GM19467 (cell line): Measurements from ENCODE around the gene HDAC1.

Source experiments
- ATAC-seq: cut with Tn5 transposase; IDR thresholded peaks from one replicate; pipeline ENCODE4 v1.9.1; 2021; ENCODE audit warnings: mild to moderate bottlenecking, moderate library complexity; ENCODE audit not compliant: unreplicated experiment

Gene HDAC1

DNA sequence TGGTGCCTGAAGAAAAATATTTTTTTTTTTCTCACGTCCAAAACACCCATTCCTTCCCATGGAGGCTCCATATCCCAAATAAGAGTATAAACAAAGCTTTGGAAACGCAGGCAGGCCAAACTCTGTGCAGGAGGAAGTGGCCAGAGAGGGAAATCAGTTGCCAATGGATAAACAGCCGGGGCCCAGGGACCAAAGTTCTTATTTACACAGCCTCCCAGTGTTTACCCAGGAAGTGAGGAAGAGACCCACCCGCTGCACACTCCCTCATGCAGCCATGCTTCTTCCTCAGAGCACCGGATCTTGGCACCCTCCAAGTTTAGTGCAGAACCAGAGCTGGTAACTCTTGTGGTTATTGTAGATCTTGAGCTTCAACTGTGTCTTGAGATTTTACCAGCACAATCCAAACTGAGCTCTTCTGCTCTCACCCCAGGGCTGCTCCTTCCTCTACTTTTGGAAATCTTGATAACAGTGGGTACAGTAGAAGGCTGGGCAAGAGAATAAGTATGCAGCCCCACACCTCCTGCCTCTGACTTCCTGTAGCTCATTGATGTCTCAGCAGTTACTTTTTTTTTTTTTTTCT lies 29.9 kb downstream of the HDAC1 start:
- no peak for ATAC-seq

DNA sequence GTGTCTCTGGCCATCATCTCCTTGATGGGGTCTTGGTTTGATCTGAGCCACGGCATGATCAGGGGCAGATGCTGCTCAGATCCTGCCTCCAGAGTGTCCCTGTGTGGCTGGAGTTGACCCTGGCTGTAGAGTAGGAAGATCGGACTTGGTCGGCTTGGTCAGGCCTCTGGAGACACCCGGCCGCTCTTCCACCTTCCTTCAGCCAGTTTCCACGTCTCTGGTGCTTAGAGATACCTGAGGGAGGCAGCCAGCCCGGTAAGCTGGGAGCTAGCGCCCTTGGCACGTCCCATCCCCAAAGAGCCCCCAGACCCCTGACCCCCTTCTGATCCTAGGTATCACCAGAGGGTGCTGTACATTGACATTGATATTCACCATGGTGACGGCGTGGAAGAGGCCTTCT lies 35.3 kb downstream of the HDAC1 start:
- no peak for ATAC-seq

DNA sequence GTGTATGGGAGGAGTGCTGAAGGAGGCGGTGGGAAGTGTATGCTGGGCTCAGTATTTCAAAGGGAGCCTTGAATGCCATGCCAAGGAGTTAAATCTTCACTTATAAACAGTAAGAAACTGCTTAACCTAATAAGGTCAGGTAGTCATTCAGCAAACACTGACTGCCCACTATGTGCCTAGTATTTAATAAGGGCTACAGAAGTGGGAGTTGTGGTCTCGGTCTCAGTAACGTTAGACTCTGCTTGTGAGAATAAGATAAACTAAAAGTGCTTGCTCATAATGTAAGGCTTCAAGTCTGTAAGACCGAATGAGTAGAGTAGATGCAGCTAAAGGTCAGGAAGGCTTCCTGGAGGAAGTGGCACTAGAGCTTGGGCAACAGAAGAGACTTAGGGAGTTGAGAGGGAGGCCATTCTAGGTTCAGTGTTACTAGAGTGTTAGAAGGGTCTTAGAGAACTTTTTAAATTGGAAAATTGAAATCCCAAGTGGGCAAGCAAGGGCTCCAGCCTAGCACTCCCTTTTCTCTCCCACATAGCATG lies 38.1 kb downstream of the HDAC1 start:
- ATAC-seq = no peak

DNA sequence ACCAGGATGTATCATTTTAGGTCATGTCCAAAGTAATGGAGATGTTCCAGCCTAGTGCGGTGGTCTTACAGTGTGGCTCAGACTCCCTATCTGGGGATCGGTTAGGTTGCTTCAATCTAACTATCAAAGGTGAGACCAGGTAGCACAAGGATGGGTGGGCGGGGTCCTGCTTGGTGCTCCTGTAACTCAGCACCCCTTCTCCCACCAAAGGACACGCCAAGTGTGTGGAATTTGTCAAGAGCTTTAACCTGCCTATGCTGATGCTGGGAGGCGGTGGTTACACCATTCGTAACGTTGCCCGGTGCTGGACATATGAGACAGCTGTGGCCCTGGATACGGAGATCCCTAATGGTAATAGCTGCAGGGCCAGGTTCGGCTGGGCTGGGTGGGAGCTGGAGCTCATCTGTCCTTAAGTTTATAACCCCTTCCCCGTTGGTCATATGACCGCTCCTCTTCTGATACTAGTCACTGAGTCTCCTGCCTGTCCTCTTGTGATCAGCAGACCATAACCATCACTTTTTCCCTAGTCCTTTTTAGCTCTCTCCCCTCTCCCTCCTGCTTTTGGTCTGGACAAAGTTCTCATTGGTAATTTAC lies 38.8 kb downstream of the HDAC1 start:
- no peak for ATAC-seq

GRCh38 chr1:32331549-32331948 lies 39.7 kb downstream of the HDAC1 start:
- ATAC-seq = no peak

DNA sequence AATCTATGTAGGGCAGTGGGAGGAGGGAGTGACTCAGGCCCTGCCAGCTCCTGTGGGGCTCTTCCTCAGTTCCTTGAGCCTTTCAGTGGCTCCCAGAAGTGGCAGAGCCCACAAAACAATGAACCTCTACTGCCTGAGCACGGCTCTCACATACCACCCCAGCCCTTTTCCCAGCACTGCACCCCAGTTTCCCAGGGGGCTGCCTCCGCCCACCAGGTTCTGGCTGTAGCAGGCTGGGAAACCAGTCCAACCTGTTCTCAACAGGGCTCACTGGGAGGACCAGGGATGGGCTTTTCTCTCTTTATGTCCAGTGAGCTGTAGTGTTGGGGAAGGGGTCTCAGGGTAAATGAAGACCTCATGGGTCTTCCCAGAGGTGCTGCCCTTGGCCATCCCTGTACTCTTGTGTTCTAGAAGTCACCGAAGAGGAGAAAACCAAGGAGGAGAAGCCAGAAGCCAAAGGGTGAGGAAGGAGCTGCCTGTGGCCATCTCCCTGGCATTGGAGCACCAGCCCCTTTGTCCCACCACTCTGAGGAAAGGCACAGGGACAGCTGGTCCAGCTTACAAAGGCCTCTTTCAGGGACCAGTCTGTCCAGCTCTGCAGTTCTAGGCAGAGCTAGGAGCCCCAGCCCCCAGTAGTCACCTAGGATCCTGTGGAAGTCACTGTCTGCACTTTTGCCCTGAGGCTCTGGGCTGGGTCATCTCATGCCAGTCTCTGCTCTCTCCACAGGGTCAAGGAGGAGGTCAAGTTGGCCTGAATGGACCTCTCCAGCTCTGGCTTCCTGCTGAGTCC lies 40.6 kb downstream of the HDAC1 start:
- ATAC-seq = no peak

- no peak for ATAC-seq
These were observed 41.5 kb downstream of the HDAC1 start for GRCh38 chr1:32333251-32333963.

DNA sequence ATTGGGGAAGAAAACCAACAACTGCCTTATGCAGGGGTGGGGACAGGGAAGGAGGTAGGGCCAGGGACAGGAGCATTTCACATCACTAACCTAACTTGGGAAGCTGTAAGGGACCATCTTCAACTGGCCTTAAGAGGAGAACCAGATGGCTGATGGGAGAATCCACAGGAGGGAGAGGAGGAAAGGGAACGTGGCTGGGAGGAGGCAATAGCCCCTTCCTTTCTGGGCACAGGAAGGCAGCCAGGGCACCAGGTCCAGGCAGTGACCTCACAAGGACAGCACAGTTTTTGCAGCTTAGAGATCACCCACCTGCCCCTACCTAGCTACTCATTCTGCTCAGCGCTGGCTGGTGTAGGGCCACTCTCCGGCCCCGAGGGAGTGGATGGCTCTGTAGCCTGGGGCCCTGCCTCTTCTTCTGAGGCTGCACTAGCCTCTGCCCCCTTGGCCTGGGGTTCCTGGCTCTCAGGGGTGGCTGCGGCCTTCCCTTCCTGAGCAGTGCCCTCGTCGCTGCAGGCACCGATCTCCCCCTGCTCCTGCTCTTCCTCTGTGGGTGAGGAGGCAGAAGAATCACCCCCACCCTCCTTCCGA lies 42.5 kb downstream of the HDAC1 start:
- ATAC-seq = no peak

DNA sequence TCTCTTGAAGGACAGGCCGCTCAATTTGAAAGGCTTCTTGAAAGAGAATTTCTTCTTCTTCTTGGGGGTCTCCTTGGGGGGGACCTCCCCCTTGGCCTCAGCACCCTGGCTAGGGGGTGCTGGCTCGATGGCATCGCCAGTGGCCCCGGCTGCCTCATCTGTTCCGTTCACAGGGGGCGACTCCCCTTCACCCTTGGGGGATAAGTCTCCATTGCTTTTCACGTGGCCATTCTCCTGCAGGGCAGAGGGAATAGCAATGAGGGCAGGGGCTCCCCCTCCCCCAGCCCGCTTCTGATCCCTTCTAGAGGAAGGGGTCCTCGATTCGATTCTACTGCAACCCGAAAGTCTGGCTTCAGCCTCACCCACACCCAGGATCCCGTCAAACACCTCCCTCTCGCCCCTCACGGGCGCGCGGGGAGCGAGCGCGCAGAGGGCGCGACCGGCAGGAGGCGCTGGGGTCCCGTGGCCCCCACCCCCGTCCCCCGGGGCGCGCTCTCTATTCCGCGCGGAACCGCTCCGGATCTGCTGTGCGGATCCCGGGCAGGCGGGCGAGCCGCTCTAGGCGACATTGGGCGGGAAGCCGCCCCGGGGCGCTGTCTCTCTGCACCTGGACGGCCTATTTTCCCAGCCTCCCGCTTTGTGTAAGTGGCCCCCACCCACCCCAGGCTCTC lies 43.1 kb downstream of the HDAC1 start:
- ATAC-seq = no peak

DNA sequence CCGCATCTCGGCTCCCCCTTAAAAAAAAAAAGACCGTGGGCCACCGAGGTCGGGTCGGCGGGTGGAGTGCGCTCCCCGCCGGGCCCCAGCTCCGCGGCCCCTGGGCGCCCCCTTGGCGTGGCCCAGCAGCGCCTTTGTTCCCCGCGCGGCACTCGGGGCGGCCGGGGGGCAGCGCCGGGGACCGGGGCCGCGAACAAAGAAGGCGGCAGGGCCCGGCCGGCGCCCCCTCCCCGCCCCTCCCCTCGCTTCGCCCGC lies 43.6 kb downstream of the HDAC1 start:
- no peak for ATAC-seq

- ATAC-seq = peak; percentile 45
These were observed 44.1 kb downstream of the HDAC1 start, which contains the start of gene MARCKSL1 for GRCh38 chr1:32335790-32336590. Gene MARCKSL1, minus strand, starts transcription at chr1:32336233. Its CDS starts 200 bp downstream, at chr1:32336033.

GRCh38 chr1:32336591-32336932 lies 44.7 kb downstream of the HDAC1 start:
- no peak for ATAC-seq

DNA sequence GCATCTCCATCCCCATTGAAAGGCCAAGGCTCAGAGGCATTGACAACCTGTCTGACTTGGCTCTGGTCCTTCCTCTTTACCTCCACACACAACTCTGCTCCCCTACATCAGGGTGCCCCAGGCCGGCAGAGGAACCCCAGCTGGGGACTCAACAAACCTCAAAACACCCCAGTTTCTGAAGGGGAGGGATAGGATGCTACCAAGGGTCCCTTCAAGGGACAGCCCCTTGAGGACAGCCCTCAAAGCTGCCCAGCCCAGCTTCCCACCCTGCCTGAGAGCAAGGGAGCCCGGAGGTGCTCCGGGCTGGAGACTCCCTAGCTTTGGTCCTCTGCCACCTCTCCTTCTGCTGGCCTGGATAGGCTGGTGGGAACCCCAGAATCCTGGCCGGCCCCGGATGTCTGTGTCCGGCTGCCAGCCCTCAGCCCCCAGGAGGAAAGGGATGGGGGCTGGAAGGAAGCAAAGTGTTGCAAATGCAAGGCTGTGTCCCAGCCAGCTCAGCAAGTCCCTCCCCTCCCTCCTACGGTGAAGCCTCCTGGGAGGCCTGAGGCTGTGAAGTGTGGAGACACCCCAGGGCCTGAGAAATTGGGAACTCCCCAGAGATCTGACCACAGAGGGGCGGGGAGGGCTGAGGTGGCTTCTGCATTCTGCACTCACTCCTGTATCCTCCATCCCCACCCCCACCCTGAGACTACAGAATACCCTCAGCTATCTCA lies 45.2 kb downstream of the HDAC1 start:
- peak; percentile 26 for ATAC-seq

DNA sequence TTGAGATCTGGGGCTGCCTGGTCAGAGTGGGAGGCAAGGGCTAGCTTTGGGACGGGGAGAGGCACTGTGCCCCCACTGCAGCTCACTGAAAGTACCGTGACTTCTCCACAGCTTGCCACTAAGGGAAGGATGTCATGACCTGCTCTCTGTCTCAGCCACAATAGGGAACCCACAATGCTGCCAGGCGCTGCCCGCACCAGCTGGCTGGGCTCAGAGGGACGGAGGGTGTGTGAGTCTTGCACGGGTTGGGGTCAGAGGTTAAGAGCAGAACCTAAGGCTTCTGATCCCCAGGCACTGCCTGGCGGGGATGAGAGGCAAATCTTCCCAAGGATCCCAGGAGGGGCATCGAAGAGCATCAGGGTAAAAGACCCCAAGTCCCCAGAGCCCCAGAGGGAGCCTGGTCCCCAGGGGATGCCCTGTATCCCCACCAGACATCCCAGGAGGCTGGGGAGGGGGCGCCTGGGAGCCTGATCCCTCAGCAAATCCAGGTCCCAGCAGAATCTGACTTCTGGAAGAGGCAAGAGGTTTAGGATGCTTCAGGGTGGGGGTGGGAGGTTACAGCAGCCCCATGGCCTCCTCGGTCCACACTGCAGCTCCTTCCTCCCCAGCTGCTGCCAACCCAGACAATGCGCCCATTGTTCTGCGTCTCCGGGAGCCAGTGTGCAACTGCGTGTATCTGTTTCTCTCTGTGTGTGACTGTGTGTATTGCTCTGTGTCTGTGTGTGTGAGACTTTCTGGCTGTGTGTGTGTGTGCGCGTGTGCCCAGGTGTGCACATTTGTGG lies 46.2 kb downstream of the HDAC1 start:
- no peak for ATAC-seq

DNA sequence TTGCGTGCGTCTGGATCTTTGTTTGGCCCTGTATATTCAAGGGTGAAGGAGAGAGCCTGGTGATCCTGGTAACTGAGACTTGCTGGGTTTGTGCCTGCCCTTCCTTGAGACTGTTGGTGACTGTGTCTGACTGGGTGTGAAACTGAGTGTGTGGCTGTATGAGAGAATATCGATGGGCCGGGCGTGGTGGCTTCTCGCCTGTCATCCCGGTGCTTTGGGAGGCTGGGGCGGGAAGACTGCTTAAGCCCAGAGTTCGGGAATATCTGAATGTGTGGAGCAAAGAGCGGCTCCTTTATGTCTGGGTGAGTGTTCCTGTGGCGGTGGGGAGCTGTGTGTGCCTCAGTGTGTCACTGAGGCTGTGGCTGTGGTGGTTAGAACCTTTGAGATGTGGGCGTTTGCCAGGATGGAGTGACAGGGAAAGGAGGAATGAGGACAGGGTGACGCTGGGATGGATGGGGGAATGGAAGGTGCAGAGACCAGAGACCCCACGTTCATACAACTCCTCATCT lies 46.8 kb downstream of the HDAC1 start:
- ATAC-seq = no peak

DNA sequence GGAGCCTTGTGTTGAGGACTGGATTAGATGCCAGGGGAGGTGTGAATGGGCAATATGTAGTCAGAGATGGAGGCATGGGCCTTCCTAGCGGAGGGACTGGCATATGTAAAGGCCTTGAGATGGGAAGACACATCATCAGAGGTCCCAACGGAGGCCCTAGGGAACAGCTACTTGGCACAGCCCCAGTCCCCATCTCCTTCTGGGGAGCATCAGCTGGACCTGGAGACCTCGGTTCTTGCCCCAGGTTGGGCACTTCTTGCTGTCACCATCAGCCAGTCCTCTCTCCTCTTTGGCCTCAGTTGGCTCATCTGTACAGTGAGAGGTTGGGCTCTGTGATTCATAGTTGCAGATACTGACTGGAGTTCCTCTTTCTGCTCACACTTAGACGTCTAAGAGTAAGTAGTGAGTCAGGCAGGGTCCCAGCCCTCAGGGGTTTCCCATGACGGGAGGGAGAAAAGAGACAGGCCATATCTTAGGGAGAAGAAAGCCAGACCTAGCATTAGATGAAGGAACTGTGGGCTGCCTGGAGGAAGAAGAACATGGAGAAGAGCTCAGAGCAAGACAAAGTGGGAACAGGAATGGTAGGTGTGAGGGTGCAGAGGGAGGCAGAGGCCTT lies 47.6 kb downstream of the HDAC1 start:
- ATAC-seq = no peak

DNA sequence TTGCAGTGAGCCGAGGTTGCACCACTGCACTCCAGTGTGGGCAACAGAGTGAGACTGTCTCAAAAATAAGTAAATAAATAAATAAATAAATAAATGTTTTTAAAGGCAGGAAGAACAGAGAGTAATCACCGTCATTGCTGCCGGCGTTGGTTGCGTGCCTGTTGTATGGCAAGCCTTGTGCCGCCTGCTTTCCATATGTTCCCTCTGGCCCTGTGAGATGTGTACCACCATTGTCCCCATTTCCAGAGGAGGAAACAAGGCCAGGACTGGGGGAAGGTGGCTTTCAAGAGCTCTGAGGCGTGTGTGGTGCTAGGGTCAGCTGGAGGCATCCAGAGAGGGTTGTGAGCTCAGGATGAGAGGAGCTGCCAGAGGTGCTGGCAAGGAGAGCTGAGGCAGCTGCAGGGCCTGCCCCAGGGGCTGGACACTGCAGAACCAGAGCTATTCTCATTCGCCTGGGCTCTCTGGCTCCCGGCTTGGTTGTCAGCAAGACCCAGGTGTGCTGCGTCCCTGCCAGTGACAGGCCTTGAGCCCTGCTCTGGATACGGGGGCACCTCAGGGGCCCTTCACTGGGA lies 49.4 kb downstream of the HDAC1 start:
- no peak for ATAC-seq

GRCh38 chr1:32341971-32342370 lies 50.1 kb downstream of the HDAC1 start:
- no peak for ATAC-seq
